Measurements from ENCODE around the gene SDHD. TPM values are rescaled to one million over a fixed set of nuclear protein-coding genes. Genes with fewer than 3 reads are reported as not detected.

Gene SDHD
- total RNA-seq, 1 donor from 2014 or later = 82.0 TPM

DNA sequence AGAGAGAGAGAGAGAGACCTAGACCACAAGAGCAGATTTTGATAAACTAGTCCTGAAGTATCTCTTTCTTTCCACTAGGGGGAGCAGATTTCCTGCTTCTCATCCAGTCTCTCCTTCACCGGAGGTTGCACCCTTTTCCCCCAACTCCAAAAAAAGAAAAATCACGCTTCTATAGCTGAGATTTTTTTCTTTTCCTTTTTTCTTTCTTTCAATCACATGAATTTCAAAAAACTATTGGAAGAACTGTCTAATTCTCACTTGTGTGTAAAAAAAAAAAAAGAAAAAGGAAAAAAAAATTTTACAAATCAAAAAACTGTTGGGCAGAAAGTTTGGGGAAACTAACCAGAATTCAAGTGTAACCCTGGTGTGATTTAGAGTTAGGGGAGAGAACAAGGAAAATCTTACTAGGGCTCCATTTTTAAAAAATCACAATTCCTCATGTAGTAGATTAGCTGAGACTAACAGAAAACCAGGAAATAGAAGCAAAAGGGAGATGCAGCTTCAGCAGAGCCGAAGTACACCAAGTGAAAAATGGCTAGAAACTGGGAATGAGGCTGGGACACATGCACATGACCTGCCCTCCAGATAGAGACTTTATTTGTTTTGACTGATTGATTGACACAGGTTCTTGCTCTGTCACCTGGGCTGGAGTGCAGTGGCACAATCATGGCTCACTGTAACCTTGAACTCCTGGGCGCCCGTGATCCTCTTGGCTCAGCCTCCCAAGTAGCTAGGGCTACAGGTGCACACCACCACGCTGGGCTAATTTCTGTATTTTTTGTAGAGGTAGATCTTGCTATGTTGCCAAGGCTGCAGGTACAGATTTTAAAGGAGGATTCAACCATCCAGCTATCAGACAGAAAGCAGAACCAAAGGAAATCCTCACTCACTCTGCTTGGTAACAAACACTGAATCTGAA is 27.1 kb downstream of the SDHD start:
- H3K9me3 Mint-ChIP-seq (ENCODE audit: unreplicated experiment) = peaks cover 8% of the 10 kb centered on the region
- no peaks in the 10 kb centered on the region for H3K27me3 Mint-ChIP-seq (ENCODE audit: unreplicated experiment)
- peaks cover 4% of the 10 kb centered on the region for H3K4me1 Mint-ChIP-seq (ENCODE audit: unreplicated experiment)
- peaks cover 3% of the 10 kb centered on the region for H3K36me3 Mint-ChIP-seq (ENCODE audit: unreplicated experiment)
- no peak for DNase-seq (ENCODE audit: extremely low spot score, unreplicated experiment)
- no peak overlapping the region for H3K4me3 Mint-ChIP-seq (ENCODE audit: unreplicated experiment)
- no peak overlapping the region for H3K27ac Mint-ChIP-seq (ENCODE audit: unreplicated experiment)
- TF ChIP-seq, protein P1, sequence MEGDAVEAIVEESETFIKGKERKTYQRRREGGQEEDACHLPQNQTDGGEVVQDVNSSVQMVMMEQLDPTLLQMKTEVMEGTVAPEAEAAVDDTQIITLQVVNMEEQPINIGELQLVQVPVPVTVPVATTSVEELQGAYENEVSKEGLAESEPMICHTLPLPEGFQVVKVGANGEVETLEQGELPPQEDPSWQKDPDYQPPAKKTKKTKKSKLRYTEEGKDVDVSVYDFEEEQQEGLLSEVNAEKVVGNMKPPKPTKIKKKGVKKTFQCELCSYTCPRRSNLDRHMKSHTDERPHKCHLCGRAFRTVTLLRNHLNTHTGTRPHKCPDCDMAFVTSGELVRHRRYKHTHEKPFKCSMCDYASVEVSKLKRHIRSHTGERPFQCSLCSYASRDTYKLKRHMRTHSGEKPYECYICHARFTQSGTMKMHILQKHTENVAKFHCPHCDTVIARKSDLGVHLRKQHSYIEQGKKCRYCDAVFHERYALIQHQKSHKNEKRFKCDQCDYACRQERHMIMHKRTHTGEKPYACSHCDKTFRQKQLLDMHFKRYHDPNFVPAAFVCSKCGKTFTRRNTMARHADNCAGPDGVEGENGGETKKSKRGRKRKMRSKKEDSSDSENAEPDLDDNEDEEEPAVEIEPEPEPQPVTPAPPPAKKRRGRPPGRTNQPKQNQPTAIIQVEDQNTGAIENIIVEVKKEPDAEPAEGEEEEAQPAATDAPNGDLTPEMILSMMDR (IDR thresholded peaks at IDR 0.05) = peak; percentile 73

DNA sequence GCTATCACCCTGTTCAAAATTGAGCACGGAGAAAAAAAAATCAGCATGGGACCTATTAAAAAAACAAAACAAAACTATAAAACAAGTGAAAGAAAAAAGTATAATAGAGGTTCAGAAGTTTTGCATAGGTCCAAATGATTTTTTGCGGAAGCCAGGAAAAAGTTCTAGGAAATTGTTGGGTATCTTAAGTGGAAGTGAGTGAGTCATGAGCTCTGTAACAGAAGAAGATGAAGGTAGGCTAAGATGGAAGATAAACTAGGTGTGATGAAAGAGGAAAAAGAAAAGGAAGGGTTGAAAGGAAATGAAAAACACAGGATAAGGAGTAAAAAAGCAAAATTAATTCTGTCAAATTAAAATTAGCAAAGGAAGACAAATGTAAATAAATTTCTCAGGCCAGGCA is 27.8 kb downstream of the SDHD start:
- no peaks in the 10 kb centered on the region for H3K27me3 Mint-ChIP-seq (ENCODE audit: unreplicated experiment)
- H3K27ac Mint-ChIP-seq (ENCODE audit: unreplicated experiment) = no peak overlapping the region
- peaks cover 8% of the 10 kb centered on the region for H3K9me3 Mint-ChIP-seq (ENCODE audit: unreplicated experiment)
- no peak for DNase-seq (ENCODE audit: extremely low spot score, unreplicated experiment)
- peaks cover 3% of the 10 kb centered on the region for H3K36me3 Mint-ChIP-seq (ENCODE audit: unreplicated experiment)
- peaks cover 4% of the 10 kb centered on the region for H3K4me1 Mint-ChIP-seq (ENCODE audit: unreplicated experiment)
- TF ChIP-seq, protein P1 (IDR thresholded peaks at IDR 0.05) = no peak
- no peak overlapping the region for H3K4me3 Mint-ChIP-seq (ENCODE audit: unreplicated experiment)

DNA sequence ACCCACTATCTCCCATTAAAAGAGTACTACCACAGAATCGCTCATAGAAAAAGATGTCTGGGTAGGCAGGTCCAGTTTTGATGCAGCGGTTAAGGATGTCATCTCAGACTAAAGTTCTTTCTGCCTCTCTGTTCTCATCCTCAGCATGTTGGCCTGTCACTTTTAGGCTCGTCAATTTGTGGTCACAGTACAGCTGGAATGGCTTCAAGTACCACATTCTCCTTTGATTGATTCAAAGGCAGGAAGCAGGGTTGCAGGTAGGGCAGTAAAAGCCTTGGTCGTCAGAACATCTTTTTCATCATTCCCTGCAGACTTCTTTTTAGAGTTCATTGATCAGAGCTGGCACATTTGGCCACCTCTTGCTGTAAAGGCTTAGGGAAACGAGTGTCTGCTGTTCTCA is 28.7 kb downstream of the SDHD start:
- H3K27ac Mint-ChIP-seq (ENCODE audit: unreplicated experiment) = no peak overlapping the region
- no peak overlapping the region for H3K4me3 Mint-ChIP-seq (ENCODE audit: unreplicated experiment)
- H3K4me1 Mint-ChIP-seq (ENCODE audit: unreplicated experiment) = peaks cover 7% of the 10 kb centered on the region
- TF ChIP-seq, protein P1 (IDR thresholded peaks at IDR 0.05) = no peak
- H3K9me3 Mint-ChIP-seq (ENCODE audit: unreplicated experiment) = peaks cover 6% of the 10 kb centered on the region
- DNase-seq (ENCODE audit: extremely low spot score, unreplicated experiment) = no peak
- H3K36me3 Mint-ChIP-seq (ENCODE audit: unreplicated experiment) = peaks cover 3% of the 10 kb centered on the region
- H3K27me3 Mint-ChIP-seq (ENCODE audit: unreplicated experiment) = no peaks in the 10 kb centered on the region

DNA sequence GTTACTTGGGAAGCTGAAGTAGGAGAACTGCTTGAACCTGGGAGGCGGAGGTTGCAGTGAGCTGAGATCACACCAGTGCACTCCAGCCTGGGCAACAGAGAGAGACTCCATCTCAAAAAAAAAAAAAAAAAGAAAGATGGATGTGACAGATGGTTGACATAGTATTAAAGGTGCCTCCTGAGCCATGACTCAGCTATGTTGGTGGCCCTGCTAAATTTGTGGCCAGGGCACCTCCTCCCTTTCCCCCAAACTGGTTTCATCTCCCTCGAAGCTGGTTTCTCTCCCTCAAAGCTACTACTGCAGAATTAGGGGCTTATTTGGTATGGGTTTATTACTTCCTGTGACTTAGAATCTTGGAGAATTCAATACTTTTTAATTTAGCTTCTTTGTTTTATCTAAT is 31.5 kb downstream of the SDHD start:
- H3K27ac Mint-ChIP-seq (ENCODE audit: unreplicated experiment) = no peak overlapping the region
- no peak overlapping the region for H3K4me3 Mint-ChIP-seq (ENCODE audit: unreplicated experiment)
- TF ChIP-seq, protein P1 (IDR thresholded peaks at IDR 0.05) = no peak
- no peaks in the 10 kb centered on the region for H3K27me3 Mint-ChIP-seq (ENCODE audit: unreplicated experiment)
- no peak for DNase-seq (ENCODE audit: extremely low spot score, unreplicated experiment)
- H3K4me1 Mint-ChIP-seq (ENCODE audit: unreplicated experiment) = peaks cover 10% of the 10 kb centered on the region
- H3K9me3 Mint-ChIP-seq (ENCODE audit: unreplicated experiment) = no peaks in the 10 kb centered on the region
- H3K36me3 Mint-ChIP-seq (ENCODE audit: unreplicated experiment) = peaks cover 3% of the 10 kb centered on the region

DNA sequence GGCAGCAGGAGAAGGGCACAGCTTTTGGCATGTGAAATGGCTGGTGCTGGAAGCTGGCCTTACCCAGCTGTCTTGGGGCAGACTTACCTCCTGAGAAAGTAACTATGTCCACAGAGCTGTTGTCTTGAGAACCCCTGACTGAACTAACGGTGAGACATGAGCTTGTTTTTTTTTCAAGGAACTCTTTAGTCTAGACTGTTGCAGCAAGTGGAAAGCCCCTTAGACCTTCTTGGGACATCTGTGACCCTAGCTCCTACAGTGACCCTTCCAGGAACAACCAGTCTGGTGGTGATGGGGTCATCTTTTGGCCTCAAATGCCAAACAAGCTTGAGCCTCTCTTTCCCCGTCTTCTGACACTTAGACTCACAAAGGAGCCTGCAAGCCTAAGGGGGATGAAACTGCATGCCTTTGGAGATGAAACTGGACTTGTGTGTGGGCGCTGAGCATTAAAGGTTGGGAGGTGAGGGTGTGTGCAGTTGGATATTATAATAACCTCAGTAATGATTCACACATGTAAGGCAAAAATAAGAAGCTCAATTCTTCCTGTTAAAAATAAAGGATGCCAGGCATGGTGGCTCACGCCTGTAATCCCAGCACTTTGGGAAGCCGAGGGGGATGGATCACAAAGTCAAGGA is 35.4 kb downstream of the SDHD start:
- no peaks in the 10 kb centered on the region for H3K9me3 Mint-ChIP-seq (ENCODE audit: unreplicated experiment)
- no peaks in the 10 kb centered on the region for H3K36me3 Mint-ChIP-seq (ENCODE audit: unreplicated experiment)
- DNase-seq (ENCODE audit: extremely low spot score, unreplicated experiment) = peak; percentile 36
- H3K4me3 Mint-ChIP-seq (ENCODE audit: unreplicated experiment) = no peak overlapping the region
- peaks cover 6% of the 10 kb centered on the region for H3K4me1 Mint-ChIP-seq (ENCODE audit: unreplicated experiment)
- TF ChIP-seq, protein P1 (IDR thresholded peaks at IDR 0.05) = no peak
- no peak overlapping the region for H3K27ac Mint-ChIP-seq (ENCODE audit: unreplicated experiment)
- H3K27me3 Mint-ChIP-seq (ENCODE audit: unreplicated experiment) = no peaks in the 10 kb centered on the region
